ENCODE results near the gene CCDC69.

Gene CCDC69

DNA sequence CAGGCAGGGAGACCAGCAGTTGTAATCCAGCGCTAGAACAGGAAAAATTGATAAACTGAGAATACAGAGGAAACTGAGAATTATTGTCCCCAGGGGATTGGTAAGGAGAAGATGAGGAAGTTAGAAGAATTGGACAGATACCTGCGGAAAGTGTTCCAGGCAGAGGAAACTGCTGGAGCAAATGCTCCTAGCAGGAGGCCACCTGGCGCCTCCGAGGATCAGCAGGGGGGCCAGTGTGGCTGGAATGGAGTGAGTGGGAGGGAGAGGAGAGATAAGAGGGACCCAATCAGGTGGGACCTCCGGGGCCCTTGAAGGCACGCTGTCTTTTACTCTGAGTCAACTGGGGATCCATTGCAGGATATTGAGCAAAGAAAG is 65.6 kb downstream of the CCDC69 start:
- DNase-seq, result no peak

DNA sequence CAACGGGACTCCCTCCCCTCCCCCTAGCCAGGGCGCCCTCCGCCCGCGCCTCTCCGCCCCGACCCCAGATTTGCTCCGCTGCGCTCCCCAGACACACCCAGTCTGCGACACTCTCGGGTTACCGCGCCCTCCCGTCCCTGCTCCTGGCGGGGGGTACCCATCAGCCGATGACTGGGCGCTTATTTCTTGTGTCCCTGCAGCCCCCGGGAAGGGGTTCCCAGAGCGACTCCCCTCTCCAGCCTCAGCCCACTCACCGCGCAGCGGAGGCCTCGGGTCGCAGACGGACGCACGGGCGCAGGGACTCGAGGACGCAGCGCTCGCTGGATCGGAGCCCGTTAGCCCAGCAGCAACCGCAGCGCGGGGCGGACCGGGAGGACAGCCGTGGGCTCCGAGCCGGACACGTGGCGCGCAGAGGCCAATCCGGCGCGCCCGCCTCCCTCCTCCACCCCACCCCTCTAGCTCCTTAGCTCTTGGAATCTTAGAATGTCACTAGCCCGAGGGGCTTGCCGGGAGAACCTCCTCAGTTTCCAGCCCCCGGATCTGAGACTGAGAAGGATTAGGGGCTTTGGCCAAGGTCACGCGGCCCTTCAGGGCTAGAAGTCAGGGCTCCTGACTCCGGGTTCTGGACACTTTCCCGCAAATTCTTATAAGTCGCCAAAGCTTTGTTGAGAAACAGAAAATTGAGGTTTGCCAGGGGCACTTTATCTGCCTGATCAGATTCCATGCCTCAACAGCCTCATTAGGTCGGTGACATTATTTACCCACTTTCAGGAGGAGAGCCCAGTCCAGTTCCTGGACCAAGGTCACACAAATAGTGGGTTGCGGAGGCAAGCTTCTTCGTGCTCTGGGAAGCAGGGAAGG is 66.2 kb downstream of the CCDC69 start, which contains the start of gene ANXA6:
TSS of gene ANXA6 (minus strand) at position 354 of the 861 bp plus-strand sequence. CDS start 9,878 bp downstream, outside the sequence.
- peak; percentile 94 for DNase-seq

DNA sequence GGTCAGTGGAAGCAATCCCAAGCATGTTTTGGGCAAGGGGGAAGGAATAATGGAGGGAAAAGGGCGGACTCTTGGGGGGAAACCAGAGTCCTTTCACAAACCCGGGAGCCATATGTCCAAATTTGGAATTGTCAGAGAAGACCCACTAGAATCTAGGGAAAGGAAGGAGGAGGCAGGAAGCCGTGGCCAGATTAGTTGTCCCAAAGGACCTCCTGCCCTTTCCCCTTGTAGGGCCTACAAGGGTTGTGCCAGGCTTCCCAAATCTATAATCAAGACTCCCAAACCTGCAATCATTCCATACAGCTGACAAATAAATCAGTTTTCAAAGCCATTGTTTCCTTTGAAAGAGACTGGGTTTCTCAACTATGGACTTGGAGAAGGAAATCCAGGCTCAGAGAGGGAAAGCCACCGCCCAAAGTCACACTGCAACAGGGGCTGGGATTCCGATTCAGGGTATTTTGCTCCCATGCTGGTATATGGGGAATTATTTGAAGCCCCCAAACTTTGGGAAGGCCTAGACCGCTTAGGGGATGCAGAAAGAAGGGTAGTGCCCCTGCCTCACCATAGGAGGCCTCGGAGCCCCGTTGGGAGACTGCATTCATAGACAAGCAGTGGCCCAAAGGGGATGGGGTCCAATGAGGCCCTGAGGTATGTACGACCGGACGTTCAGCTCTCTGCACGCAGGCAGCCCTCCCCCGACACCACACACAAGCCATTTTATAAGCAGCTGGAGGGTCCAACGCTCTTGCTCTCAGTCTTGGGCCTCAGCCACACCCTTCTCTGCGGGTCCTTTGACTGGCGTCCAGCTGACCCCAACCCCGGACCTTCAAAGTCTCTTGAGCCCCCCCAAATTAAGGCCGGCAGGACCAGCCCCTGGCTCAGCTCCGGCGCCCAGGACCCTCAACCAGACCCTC is 67.1 kb downstream of the CCDC69 start:
- peak; percentile 70 for DNase-seq

DNA sequence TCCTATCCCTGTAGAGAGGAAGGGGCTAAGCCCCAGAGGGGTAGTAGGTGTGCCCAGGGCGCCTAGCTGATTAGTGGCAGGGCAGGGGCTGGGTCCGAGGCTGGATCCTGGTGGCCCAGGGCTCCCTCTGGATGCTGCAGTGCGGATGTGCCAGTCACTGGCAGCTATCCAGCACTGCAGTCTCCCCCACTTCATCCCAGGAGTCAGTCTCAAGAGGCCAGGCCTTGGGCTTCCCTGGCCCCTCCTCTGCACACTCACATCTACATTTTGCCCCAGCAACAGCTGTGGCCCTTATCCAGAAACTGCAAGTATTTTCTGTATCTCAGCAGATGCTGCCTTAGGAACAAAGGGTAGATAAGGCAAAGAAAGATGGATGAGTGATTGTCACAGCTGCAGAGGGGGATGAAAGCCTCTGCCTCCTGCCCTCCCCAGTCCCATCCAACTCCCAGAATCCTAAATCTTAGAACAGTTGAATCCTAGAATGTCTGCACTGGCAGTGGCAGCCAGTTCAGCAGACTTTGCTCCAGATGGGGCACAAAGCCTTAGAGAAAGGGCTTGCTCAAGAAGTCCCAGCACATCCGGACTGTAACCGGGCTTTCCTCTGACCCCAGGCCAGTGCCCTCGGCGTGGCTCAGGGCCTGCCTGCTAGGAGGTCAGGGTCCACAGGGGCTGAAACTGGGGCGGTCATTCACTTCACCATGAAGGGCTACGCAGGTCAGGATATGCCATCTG is 68.0 kb downstream of the CCDC69 start:
- DNase-seq, result peak; percentile 80

DNA sequence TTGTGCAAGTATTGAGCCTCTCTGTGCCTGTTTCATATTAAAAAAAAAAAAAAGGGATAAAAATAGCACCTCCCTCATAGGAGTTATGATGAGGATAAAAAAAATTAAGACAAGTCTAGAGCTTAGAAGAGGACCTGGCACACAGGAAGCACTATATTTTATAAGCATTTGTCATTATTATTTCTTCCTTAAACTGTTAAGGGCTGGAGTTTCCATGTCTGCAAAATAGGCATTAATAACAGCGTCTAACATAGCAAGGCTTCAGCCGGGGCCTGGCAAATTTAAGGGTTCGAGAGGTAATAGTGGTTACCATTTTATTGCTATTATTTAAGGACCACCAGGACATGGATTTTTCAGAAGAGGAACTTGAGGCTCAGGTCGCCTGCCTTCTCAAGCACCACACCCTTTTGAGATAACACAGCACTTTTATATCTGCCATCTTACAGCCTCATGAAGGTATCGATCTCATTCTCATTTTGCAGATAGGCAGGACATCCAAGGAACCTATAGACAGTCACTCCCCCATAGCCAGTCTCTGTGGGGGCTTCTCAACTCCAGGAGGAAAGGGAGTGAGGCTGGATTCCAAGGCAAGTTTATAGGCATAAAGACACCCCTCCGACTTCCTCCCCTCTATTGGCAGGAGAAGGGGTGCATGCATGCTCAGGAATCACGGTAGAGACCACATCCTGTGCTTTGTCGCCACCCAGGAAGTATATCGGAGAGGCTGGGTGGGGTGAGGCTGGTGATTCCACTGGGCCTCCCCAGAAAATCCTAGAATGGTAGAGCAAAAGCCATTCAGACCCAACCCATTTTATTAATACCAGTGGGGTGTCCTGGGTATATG is 68.7 kb downstream of the CCDC69 start:
- DNase-seq, result no peak

DNA sequence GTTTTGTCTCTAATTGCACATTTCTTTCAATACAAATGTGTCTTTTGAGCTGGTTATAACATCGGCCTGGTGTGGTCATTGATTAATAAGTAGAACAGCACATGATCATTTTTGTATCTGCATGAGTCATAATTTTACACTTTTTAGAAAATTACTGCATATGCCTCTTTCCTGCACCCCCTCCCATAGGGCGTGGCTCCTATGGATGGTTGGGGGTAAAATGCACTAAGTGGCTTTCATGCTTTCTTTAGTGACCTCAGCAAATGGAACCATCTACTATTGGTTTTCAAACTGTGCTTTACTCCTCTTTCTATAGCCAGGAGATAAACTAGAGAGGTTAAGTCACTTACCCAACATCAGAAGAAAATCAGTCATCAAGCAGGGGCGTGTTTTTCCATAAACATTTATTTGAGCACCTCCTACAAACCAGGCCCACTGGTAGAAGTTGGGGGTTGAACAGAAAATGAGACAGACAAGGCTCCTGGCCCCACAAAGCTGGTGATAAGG is 70.1 kb downstream of the CCDC69 start:
- DNase-seq, result no peak

DNA sequence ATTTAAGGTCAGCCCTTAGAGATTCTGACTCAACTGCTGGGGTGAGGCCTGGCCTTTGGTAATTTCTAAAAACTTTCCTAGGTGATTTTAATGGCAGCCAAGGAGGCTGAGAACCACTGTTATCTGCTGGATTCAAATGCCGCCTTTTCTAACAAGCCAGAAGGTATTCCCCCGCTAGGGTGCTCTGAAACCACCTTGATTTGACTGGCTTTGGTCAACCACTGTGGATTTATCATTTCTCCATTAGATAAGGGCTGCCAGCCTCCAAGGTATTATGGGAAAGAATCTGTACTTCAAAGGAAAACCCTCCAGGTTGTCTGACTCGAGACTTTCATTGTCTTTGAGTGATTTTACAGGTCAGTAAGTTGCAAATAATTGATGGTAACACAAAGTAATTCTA is 70.6 kb downstream of the CCDC69 start:
- no peak for DNase-seq

DNA sequence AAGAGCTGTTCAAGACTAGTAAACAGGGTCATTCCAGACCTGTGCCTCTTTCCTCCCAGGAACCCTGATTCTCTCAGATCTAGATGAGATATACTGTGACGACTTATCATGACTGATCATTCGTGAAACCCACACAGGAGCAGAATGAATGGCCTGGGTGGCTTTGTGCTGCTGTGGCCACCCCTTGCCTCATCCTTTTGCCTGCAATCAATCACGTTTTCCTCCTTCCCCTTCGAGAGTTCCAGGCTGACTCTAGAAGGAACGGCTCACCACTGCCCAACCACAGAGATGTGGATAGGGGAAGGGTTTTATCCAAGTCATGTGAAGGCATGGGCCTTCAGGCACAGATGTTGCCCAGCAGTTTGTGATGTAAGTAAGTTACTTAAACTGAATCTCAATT is 72.1 kb downstream of the CCDC69 start:
- no peak for DNase-seq

DNA sequence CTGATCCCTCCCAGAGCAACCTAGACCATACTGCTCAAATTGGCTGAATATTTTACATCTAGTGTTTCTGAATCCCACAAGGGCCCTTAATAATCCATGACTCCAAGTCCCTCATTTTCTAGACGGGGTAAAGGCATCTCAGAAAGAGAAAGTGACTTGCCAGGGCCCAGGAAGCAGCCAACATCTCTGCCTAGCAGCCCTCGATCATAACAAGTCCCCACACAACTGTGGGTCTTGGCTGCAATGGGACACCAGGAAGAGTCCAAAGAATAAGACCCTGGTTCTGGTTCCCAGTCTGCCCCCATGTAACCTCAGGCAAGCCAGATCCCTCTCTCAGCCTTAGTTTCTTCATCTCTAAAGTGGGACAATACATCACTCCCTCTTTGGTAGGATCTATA is 72.6 kb downstream of the CCDC69 start:
- no peak for DNase-seq

DNA sequence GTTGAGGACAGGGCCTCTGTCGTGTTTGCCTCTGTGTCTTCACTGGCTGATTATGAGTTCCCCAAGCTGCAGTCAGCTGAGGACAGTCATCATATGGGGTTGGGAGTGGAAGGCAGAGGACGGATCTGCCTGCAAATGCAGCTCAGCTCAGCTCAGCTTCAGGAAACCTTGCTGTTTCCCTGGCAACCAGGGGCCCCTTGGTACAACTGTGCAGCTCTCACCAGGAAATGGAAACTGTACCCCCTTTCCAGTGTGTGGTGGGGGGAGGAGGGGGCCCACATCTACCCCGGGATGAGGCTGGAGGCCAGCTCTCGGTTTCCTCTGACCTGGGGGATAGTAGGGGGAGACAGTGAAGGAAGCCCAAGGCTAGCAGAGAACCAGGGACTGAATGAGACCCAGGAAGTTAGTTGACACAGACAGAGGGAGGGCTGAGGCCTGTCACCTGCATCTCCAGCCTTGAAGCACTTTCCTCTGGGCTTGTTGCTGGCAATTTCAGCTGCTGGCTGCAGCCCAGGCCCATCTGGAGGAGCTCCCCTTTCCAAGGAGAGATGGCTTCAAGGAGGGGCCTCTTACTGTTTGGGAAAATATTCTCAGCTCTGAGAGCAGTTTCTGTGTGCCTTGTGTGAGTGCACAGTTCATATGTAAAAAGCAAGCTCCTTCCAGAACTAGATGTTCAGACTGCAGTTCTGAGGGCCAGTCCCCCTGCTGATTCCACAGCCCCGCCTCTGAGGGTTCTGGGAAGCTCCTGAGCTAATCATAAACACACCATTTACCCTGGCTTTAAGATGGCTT is 73.2 kb downstream of the CCDC69 start:
- DNase-seq, result peak; percentile 83

DNA sequence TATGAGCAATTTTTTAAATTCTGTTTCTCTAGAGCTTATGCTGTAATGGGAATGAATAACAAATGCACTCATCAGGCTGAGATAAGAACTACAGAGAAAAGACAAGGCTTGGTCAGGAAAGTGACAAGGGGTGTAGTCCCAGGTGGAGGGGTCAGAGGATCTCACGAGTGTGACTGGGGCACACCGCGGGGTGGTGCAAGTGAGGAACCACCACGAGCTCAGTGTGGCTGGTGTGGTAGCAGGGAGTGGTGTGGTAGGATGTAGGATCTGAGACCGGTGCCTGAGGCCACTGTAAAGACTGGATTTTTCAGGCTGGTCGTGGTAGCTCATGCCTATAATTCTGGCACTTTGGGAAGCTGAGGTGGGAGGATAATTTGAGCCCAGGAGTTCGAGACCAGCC is 75.3 kb downstream of the CCDC69 start:
- no peak for DNase-seq

DNA sequence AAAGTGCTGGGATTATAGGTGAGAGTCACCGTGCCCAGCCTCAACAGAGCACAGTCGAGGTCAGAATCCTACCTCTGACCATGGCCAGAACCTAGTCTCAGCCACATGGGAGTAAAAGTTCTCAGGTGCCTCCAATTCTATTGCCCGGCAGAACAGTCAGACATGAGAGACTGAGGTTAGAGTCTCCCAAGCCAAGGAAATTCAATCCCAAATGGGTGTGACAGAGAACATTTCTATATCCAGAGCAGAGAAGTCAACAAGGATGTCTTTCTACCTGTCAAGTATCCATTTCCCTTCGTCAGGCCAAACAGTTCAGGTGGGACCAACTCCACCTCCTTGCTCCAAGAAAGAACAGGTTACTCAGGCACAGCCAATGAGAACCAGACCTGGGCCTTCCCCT is 76.9 kb downstream of the CCDC69 start:
- no peak for DNase-seq

DNA sequence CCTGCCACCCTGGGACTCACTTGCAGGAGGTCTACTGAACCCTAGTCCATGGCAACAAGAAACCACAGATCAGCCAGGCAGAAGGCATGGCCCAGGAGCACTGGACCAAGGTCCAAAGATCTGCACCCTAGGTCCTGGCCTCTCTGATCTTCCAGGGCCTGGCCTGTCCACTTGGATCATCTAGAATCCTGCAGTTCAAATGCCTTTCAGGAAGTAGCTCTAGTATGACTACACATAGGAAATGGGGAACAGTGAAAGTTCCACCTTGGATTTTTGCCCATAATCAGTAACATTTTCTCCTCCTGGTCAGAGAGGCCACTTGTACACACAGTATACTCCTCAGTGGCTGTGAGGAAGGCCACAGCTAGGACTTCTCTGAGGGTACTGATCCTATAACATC is 77.8 kb downstream of the CCDC69 start:
- DNase-seq, result no peak

DNA sequence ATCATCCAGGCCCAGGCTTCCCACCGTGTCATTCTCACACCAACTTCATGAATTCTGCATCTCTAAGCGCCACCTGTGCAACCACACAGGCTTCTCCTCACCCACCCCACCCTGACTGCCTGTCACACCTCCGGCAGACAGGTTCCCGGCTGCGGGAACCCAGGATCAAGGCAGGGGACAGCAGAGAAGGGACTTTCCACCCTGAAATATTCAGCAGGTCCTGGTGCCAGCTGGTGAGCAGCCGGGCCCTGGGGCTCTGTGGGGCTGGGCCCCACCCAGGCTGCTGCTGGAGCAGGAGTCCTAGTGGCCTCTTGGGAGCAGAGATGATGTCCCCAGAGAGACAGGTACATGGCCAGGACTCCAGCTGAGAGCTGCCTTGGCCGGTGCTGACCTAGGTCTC is 79.0 kb downstream of the CCDC69 start:
- no peak for DNase-seq

DNA sequence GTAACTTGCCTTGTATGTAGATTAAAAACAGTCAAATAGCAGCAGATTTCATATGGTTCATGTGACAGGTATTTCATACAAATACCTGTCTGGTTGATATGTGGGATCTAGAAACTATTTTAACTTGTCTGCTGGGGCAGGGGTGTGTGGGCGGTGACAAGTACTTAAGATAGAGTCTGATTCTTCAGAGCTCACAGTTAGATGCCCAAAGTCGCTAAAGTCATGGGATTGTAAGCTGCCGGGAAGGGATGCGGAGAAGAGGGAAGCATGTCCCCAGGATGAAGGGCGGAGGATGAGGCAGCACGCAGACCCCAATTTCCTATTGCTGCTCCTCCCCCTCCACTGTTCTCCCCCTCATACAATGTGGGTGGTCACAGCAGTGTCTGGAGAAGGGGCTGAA is 79.6 kb downstream of the CCDC69 start:
- DNase-seq, result no peak

DNA sequence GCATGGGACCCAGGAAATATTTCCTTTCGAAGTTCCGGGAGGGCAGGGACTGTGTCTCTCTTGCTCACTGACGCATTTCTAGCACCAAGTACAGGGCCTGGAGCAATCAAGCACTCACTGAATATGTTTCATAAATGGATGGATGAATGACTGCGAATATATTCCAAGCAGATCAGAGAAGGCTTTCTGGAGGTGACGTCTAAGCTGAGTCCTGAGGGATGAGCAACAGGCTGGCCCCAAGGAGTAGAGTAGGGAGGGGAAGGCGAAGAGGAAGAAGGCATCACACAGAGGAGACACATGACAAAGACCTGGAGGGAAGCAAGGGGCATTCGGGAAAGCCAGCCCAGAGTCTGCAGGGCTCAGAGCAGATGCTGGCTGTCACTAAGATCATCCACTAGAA is 80.2 kb downstream of the CCDC69 start:
- no peak for DNase-seq

DNA sequence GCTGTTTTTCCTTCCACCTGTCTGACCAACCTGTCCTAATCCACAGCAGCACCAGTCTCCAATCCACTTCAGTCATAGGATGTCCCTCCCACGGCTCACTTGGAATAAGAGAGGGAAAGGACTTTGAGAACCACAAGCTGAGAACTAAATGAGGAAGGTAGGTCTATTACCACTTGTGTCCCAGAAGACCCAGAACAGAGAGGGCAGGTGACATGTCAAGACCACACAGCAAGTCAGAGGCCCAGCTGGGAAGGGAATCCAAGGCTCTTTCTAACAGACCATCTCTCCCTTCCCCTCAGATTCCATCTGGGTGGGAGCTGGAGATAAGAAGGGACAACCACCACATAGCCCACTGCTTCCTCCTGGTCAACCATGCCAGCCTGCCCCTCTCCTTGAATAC is 81.0 kb downstream of the CCDC69 start:
- DNase-seq, result no peak

DNA sequence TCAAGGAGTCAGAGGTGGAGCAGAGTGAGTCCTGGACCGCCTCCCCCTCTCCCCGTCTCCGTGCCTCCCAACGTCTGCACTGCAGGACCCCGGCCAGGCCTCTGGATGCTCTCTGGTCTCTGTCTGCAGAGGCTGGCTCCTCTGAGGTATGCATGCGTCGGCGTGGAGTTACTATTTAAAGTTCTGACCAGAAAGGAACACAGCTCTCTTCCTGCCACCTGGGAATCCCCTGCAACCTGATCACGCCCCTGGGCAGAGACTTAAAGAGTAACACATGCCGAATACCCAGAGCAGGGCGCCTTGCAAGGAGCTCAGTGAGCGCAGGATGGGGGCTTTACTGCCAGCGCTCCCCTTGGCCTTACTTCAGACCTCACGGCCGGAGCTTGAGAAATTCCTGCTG is 82.4 kb downstream of the CCDC69 start:
- no peak for DNase-seq

DNA sequence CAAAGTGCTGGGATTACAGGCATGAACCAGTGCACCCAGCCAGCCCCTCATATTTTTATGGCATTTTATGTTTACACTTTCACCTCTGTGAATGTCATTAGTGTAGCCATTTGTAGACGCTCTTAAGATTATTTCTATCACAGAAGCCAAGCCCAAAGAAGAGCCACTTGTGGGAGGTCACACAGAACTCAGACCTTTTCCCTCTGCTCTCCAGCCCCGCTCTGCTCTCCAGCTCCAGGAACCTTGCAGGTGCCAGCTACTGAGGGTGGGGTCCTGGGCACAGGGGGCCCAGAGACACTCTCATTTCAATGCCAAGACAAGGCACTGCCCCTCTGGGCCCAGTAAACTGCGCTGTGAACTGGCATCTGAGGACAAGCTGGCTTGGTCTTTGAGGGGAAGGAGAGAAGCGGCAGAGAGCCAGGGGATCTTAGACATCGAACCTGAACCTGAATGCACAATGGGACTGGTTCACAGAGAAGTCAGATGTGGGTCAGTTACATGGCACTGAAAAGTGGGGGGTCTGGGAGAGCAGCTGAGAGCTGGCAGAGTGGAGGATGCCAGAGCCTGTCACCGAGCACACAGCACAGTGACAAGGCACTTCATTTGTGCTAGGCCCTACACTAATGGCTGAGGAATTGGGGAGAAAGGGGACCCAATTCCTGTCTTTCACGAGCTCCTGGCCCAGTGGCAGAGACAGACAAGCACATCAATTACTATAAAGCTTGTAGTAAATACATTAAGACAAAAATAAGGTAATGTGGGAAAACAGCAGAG is 83.0 kb downstream of the CCDC69 start:
- no peak for DNase-seq

DNA sequence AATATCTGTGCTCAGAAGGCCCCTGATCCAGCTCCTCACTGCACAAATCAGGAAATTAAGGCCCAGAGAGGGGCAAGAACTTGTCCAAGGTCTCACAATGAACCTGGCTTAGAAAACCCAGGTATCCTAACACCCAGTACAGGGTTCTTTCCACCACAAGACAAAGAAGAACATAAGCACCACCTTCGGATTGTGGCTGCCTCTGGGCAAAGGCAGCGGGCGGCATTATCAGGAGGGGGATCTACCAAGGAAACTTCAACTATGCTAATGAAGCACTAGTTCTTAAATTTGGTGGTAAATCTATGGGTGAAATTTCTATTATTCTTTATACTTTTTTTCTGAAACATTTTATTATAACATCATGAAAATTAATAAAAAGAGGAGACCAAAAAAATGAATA is 84.2 kb downstream of the CCDC69 start:
- no peak for DNase-seq
